ENCODE measurements around the gene DGKI. TPM values are rescaled to one million over a fixed set of nuclear protein-coding genes. Genes with fewer than 3 reads are reported as not detected.

DGKI gene
- total RNA-seq, 1 donor from 2014 or later, result 2.2 TPM

DNA sequence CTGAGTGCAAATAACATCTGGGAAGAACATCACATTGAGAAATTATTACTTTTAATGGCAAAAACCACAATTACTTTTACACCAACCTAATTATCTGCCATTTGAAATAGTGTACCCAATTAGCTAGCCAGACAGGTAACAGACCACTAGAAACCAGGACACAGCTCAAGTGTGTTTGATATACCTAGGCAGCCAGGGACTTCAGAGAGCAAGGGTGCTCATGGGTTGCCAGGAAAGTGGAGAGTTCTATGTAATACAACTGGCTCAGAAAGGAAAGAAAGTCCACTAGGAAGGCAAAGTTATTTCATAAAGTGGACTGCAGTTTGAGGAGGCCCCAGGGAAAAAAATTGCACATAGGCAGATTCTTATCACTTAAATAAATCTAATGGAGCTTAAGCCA lies 453.2 kb downstream of the DGKI start:
- no peaks in the 10 kb centered on the region for H3K27me3 Mint-ChIP-seq (ENCODE audit: low read depth)
- DNase-seq (ENCODE audit: low read depth, low spot score), result no peak
- peak overlapping the region; percentile 17 for H3K27ac Mint-ChIP-seq (ENCODE audit: unreplicated experiment)
- H3K36me3 Mint-ChIP-seq (ENCODE audit: low read depth), result peaks cover 20% of the 10 kb centered on the region
- H3K9me3 Mint-ChIP-seq, result peaks cover 25% of the 10 kb centered on the region
- no peak for TF ChIP-seq CTCF (conservative IDR thresholded peaks at IDR 0.05)
- H3K4me3 Mint-ChIP-seq, result no peak overlapping the region
- peaks cover 10% of the 10 kb centered on the region for H3K4me1 Mint-ChIP-seq

DNA sequence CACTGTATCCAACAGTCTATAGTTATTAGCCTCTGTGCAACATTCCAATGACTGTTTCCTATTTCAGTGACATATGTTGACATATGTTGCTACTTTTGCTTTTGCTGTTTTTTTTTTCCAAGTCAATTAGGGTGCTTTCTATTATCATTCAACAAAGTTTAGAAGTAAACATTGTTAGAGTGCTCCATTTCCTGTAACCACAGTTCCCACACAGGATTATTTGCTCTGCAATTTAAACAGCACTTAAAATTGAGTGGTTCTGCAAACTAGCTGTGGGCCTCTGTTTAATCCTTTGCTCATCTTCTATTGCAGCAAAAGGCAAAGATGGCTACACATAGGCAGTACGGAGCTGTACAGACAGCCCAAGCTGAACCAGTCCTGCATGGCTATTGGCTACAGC lies 456.7 kb downstream of the DGKI start:
- H3K27me3 Mint-ChIP-seq (ENCODE audit: low read depth), result no peaks in the 10 kb centered on the region
- DNase-seq (ENCODE audit: low read depth, low spot score), result no peak
- TF ChIP-seq CTCF (conservative IDR thresholded peaks at IDR 0.05), result no peak
- peaks cover 12% of the 10 kb centered on the region for H3K36me3 Mint-ChIP-seq (ENCODE audit: low read depth)
- peaks cover 19% of the 10 kb centered on the region for H3K9me3 Mint-ChIP-seq
- peaks cover 17% of the 10 kb centered on the region for H3K4me1 Mint-ChIP-seq
- H3K27ac Mint-ChIP-seq (ENCODE audit: unreplicated experiment), result no peak overlapping the region
- H3K4me3 Mint-ChIP-seq, result no peak overlapping the region

DNA sequence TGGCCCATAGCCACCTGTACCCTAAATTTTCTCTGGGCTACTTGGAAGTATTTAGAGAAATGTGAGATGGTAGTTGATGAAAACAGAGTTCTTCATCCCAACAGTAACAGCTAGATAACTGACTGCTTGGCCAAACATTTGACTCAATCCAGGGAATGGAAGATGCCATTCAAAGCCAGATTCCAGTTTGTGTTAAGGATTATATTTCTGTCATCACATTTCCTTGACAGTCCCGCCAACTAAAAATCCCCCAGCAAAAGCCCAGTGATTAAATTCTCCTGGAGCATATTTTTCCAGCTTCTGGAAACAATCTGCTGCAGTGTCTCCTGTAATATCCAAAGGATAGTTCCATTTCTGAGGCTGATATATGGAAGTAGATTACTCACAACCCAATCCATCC lies 457.9 kb downstream of the DGKI start:
- Mint-ChIP-seq H3K27me3 (ENCODE audit: low read depth) (no peaks in the 10 kb centered on the region), H3K9me3 (peaks cover 12% of the 10 kb centered on the region), H3K4me3 (no peak overlapping the region), H3K27ac (ENCODE audit: unreplicated experiment) (no peak overlapping the region), H3K4me1 (peaks cover 17% of the 10 kb centered on the region), H3K36me3 (ENCODE audit: low read depth) (peaks cover 12% of the 10 kb centered on the region)
- no peak for TF ChIP-seq CTCF (conservative IDR thresholded peaks at IDR 0.05)
- no peak for DNase-seq (ENCODE audit: low read depth, low spot score)

DNA sequence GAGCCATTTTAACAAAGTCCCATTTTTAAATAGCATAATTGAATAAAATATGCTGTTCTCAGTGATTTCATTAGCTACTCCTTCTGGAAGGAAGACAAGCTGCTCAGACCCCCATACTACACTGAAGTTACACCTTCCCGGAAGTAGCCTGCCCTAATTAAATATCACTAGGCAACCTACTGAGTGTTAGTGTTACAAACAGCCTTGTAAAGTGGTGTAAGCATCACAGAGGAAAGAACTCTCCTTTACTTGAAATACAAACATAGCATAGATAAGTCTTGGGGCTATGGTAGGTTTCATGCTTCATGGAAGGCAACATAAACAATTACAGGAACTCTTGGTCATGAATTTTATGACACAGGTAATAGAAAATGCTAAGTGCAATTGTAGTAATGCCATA lies 459.8 kb downstream of the DGKI start:
- Mint-ChIP-seq H3K36me3 (ENCODE audit: low read depth) (peaks cover 14% of the 10 kb centered on the region), H3K27me3 (ENCODE audit: low read depth) (no peaks in the 10 kb centered on the region), H3K4me1 (peaks cover 17% of the 10 kb centered on the region), H3K27ac (ENCODE audit: unreplicated experiment) (no peak overlapping the region), H3K4me3 (no peak overlapping the region), H3K9me3 (peaks cover 16% of the 10 kb centered on the region)
- TF ChIP-seq CTCF (conservative IDR thresholded peaks at IDR 0.05), result no peak
- DNase-seq (ENCODE audit: low read depth, low spot score), result no peak

DNA sequence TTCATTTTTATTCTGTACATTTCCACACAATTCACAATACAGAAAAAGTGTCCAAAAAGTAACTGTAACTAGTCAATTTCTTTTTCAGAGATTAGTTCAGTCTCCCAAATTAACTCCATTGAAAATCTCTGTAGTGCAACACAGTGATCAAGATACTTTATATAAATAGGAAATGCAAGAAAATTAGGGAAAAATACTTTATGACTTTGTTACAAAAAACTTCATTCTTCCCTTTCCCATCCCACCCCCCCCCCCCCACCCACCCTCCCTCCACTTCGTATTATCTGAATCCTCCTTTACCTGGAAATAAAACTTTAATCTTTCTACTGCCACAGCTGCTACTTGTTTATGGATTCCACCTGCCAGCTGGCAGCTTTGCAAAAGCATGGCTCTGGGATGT lies 465.7 kb downstream of the DGKI start:
- Mint-ChIP-seq H3K4me3 (no peak overlapping the region), H3K9me3 (peaks cover 11% of the 10 kb centered on the region), H3K36me3 (ENCODE audit: low read depth) (peaks cover 8% of the 10 kb centered on the region), H3K27me3 (ENCODE audit: low read depth) (no peaks in the 10 kb centered on the region), H3K4me1 (peaks cover 4% of the 10 kb centered on the region), H3K27ac (ENCODE audit: unreplicated experiment) (no peak overlapping the region)
- no peak for DNase-seq (ENCODE audit: low read depth, low spot score)
- no peak for TF ChIP-seq CTCF (conservative IDR thresholded peaks at IDR 0.05)

- H3K4me3 Mint-ChIP-seq, result no peak overlapping the region
- no peak for DNase-seq (ENCODE audit: low read depth, low spot score)
Observed at GRCh38 chr7:137373507-137373906, 473.3 kb downstream of the DGKI start.

More at GRCh38 chr7:137373507-137373906, 473.3 kb downstream of the DGKI start:
- Mint-ChIP-seq H3K4me1 (peaks cover 4% of the 10 kb centered on the region), H3K36me3 (ENCODE audit: low read depth) (peaks cover 7% of the 10 kb centered on the region), H3K27me3 (ENCODE audit: low read depth) (no peaks in the 10 kb centered on the region), H3K9me3 (peaks cover 15% of the 10 kb centered on the region), H3K27ac (ENCODE audit: unreplicated experiment) (no peak overlapping the region)
- no peak for TF ChIP-seq CTCF (conservative IDR thresholded peaks at IDR 0.05)

Data from neural crest cell (in vitro differentiated cells).